Posterior vena cava (tissue), 2 donors: ENCODE data around the gene PDGFRA. TPM values are rescaled to one million over a fixed set of nuclear protein-coding genes. Genes with fewer than 3 reads are reported as not detected.

ENCODE experiments used
- total RNA-seq, 2 donors: library from RNA; stranded (reverse); fragmentation: NEBNext Ultra II Directional; extraction: Animal tissue kit (Norgen Biotek cat#: 25700); gene quantifications; one replicate each; pipeline ENCODE4 v1.2.1, GENCODE V29; 2021
- donor health status: DM: yes; HTN: yes; CAD: no.
- donor health status: DM: yes; HTN: yes; CAD: no.

The PDGFRA gene
- total RNA-seq, 2 donors from 2014 or later, result 192 to 201 TPM

Other genes starting within 250 kb of the PDGFRA start
- gene CHIC2, start 164.7 kb upstream of the PDGFRA start, total RNA-seq, result 10 to 100 TPM; 21.9 to 26.8 TPM
- not detected for gene GSX2, start 129.1 kb upstream of the PDGFRA start, total RNA-seq